Breast epithelium (tissue), 4 donors: ENCODE results near the gene SCN3A. TPM values are rescaled to one million over a fixed set of nuclear protein-coding genes. Genes with fewer than 3 reads are reported as not detected.

Experiments used
- DNase-seq, 2 donors: peaks; one replicate each; pipeline ENCODE4 v3.0.0-alpha.2; 2019; ENCODE audit warnings: low spot score in 2 of 2
- H3K27ac ChIP-seq, 2 donors: fragments of 200-600 bp; sonication (generic) in 1 of 2; one replicate each; pipeline ENCODE4 v1.5.1; 2016 to 2019; ENCODE audit warnings: mild to moderate bottlenecking in 1 of 2
- H3K27me3 ChIP-seq, 2 donors: fragments of 200-600 bp; sonication (generic) in 1 of 2; one replicate each; pipeline versions ENCODE4 v1.5.1 to v1.6.0; 2017 to 2019; ENCODE audit warnings: control low read depth in 1 of 2, mild to moderate bottlenecking in 1 of 2
- H3K36me3 ChIP-seq: fragments of 200-600 bp; one replicate; pipeline ENCODE4 v1.5.1; 2019
- H3K4me1 ChIP-seq, 2 donors: fragments of 200-600 bp; sonication (generic); one replicate each; pipeline ENCODE4 v1.5.1; 2016 to 2019; ENCODE audit warnings: control low read depth in 1 of 2
- H3K4me3 ChIP-seq, 3 donors: fragments of 200-600 bp; sonication (generic); 1 replicate in 2 of 3; 2 replicates in 1 of 3; pipeline ENCODE4 v1.5.1; 2016 to 2019; ENCODE audit warnings: mild to moderate bottlenecking in 3 of 3, moderate library complexity in 2 of 3
- H3K9me3 ChIP-seq, 2 donors: fragments of 200-600 bp; sonication (generic) in 1 of 2; one replicate each; pipeline ENCODE4 v1.5.1; 2016 to 2019; ENCODE audit warnings: control low read depth in 1 of 2
- CTCF ChIP-seq, 3 donors: fragments of 450-650 bp; IDR thresholded peaks; one replicate each; pipeline ENCODE4 v1.5.1; 2016 to 2017; ENCODE audit warnings: antibody characterized with exemption in 3 of 3, mild to moderate bottlenecking in 3 of 3, moderate library complexity in 3 of 3
- POLR2A ChIP-seq: fragments of 450-650 bp; IDR thresholded peaks from one replicate; pipeline ENCODE4 v1.6.1; 2016; ENCODE audit warnings: antibody characterized with exemption, mild to moderate bottlenecking, moderate library complexity
- POLR2AphosphoS5 ChIP-seq, 3 donors: sonication (generic); formaldehyde crosslinking; IDR thresholded peaks; one replicate each; pipeline ENCODE4 v1.6.1; 2017; ENCODE audit warnings: antibody characterized with exemption in 3 of 3
- intact Hi-C: fragments of 100-400 bp; cut with DNase I; formaldehyde crosslinking; loops from one replicate; pipeline ENCODE4 v1.15.1; 2023; ENCODE audit warnings: low total_unique reads
- total RNA-seq, 3 donors: library from RNA; depleted of rRNA; stranded (reverse); fragments of >200 nt; gene quantifications; one replicate each; pipeline ENCODE4 v1.1.0, GENCODE V29; 2016

Gene SCN3A
- total RNA-seq, 3 donors from 2014 or later: 0.64 to 5.3 (median 1.6) TPM

- intact Hi-C loops: no loop called here
Measured at GRCh38 chr2:165069151-165069550, 134.7 kb downstream of the SCN3A start.

DNA sequence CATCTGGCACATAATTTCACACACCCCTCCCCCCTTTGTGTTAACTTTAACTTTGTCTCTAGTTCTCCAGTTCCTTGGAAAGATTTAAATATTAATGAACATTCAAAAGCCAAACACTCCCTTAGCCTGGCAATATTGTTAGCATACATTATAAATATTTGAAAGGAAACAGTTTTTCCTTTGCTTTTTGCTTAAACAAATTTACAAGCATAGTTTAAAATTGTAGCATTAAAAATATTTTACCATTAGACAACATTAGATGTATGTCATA, 135.4 kb downstream of the SCN3A start:
- H3K36me3 ChIP-seq: no peaks in the 10 kb centered on the region
- H3K27me3 ChIP-seq: no peaks in the 10 kb centered on the region
- TF ChIP-seq CTCF (IDR thresholded peaks at IDR 0.05) (no peak), POLR2AphosphoS5 (IDR thresholded peaks at IDR 0.05) (no peak), POLR2A (no peak)
- H3K27ac ChIP-seq: no peak overlapping the region
- no peaks in the 10 kb centered on the region for H3K9me3 ChIP-seq
- no peak for DNase-seq
- intact Hi-C loops: no loop called here
- H3K4me1 ChIP-seq: no peaks in the 10 kb centered on the region
- H3K4me3 ChIP-seq: no peak overlapping the region

More at GRCh38 chr2:165069151-165069550, 134.7 kb downstream of the SCN3A start:
- Histone ChIP-seq H3K9me3 (peaks cover 0 to under 1% of the 10 kb centered on the region in 2 donors), H3K4me3 (no peak overlapping the region), H3K4me1 (no peaks in the 10 kb centered on the region), H3K27me3 (no peaks in the 10 kb centered on the region), H3K36me3 (no peaks in the 10 kb centered on the region), H3K27ac (no peak overlapping the region)
- no peak for DNase-seq
- no peak for TF ChIP-seq POLR2AphosphoS5 (IDR thresholded peaks at IDR 0.05)
- TF ChIP-seq CTCF (IDR thresholded peaks at IDR 0.05): no peak
- TF ChIP-seq POLR2A: no peak

DNA sequence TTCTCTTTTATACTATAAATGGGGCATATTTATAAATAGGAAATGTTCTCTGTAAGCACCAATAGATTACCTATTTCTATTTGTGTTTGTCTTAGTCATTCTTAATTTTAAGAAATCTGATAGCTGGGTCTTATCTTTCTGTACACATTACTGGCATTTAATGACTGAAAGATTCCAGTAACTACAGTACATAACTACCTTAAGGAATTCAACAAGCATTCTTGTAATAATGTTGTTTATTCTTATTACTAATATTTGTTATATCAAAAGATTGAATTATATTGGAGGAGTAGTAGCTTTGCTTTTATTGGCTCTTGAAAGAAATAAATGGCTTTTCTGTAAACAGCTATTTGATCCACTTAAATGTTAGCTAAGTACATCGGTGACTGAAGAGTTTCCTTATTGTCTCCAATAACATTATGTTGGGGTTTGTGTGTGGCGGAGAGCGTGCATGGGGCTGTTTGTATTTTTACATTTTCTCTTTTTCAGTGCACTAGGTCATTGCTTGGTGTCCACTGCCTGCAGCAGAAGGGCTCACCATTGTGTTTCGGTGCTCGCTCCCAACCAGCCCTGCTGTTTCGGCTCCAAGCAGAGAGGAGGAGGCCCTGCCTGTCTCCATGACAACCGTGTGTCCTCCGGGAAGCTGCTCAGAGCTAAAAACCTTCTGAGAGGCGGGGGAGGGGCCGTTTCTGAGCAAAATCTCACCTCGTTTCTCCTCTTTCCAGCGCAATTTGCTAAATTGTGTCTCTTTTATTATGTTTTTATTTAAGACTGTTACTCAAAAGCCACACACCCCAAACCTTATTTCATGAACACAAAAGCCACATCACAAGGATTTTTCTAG, 136.0 kb downstream of the SCN3A start:
- no peak overlapping the region for H3K4me3 ChIP-seq
- DNase-seq: no peak
- H3K36me3 ChIP-seq: no peaks in the 10 kb centered on the region

DNA sequence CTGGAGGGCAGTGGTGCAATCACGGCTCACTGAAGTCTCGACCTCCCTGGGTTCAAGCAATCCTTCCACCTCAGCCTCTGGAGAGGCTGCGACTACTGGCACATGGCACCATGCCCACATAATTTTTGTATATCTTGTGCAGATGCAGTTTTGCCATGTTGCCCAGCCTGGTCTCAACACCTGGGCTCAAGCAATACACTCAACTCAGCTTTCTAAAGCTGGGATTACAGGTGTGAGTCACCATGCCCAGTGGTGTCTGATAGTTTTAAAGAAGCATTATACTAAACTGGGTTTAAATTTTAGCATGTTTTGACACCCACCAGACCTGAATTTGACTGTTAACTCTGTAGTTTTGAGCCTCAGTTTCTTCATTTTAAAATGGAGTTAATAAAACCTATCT, 139.1 kb downstream of the SCN3A start:
- Histone ChIP-seq H3K27me3 (no peaks in the 10 kb centered on the region), H3K36me3 (no peaks in the 10 kb centered on the region), H3K4me1 (no peaks in the 10 kb centered on the region), H3K4me3 (no peak overlapping the region), H3K9me3 (no peaks in the 10 kb centered on the region), H3K27ac (no peak overlapping the region)
- DNase-seq: no peak
- intact Hi-C loops: no loop called here
- TF ChIP-seq CTCF (IDR thresholded peaks at IDR 0.05): no peak
- TF ChIP-seq POLR2AphosphoS5 (IDR thresholded peaks at IDR 0.05): no peak
- no peak for TF ChIP-seq POLR2A

More for the DNA sequence above, 136.0 kb downstream of the SCN3A start:
- Histone ChIP-seq H3K9me3 (no peaks in the 10 kb centered on the region), H3K4me1 (no peaks in the 10 kb centered on the region), H3K27me3 (no peaks in the 10 kb centered on the region), H3K27ac (no peak overlapping the region)
- intact Hi-C loops: no loop called here
- TF ChIP-seq POLR2A (no peak), POLR2AphosphoS5 (IDR thresholded peaks at IDR 0.05) (no peak), CTCF (IDR thresholded peaks at IDR 0.05) (no peak)

DNA sequence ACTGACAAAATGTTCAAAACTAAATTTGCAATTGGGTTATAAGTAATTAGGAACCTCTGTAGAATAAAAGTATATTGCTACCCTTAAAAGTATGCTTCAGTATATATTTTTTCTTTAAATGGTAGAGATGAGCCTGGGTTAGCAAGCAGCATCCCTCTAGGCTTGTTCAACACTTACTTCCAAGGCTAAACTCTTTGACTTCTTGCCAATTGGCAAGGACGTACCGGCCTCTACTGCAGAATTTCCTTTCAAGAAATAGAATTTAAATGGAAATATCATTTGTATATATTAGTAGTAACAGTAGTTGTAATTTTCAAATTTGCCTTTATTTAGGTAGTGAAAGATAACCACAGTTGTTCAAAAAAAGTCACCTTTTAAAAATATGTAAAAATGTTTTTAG, 143.4 kb downstream of the SCN3A start:
- intact Hi-C loops: no loop called here
- no peak overlapping the region for H3K27ac ChIP-seq
- H3K4me3 ChIP-seq: no peak overlapping the region
- H3K4me1 ChIP-seq: no peaks in the 10 kb centered on the region
- no peaks in the 10 kb centered on the region for H3K27me3 ChIP-seq
- no peaks in the 10 kb centered on the region for H3K9me3 ChIP-seq
- DNase-seq: no peak
- TF ChIP-seq CTCF (IDR thresholded peaks at IDR 0.05): no peak
- TF ChIP-seq POLR2A: no peak
- no peak for TF ChIP-seq POLR2AphosphoS5 (IDR thresholded peaks at IDR 0.05)
- no peaks in the 10 kb centered on the region for H3K36me3 ChIP-seq
